GM18507 (cell line): ENCODE measurements around the gene TXNRD1.
A peak's percentile ranks its signal among the peaks of the same experiment; 100 is the strongest.
"Not testable (repeated sequence)": the region's sequence is repeated elsewhere in the genome, so short reads cannot be mapped to it uniquely, and the experiment has no call there.

Experiments
- DNase-seq: peaks from one replicate; pipeline ENCODE4 v3.0.0; 2011; ENCODE audit warnings: low read depth; ENCODE audit not compliant: insufficient read length; ENCODE audit errors: extremely low spot score
- FAIRE-seq: peaks from 2 replicates; lab custom pipeline; 2011; peaks lifted over from hg19 to GRCh38; lab: Jason Lieb, UNC

The TXNRD1 gene

DNA sequence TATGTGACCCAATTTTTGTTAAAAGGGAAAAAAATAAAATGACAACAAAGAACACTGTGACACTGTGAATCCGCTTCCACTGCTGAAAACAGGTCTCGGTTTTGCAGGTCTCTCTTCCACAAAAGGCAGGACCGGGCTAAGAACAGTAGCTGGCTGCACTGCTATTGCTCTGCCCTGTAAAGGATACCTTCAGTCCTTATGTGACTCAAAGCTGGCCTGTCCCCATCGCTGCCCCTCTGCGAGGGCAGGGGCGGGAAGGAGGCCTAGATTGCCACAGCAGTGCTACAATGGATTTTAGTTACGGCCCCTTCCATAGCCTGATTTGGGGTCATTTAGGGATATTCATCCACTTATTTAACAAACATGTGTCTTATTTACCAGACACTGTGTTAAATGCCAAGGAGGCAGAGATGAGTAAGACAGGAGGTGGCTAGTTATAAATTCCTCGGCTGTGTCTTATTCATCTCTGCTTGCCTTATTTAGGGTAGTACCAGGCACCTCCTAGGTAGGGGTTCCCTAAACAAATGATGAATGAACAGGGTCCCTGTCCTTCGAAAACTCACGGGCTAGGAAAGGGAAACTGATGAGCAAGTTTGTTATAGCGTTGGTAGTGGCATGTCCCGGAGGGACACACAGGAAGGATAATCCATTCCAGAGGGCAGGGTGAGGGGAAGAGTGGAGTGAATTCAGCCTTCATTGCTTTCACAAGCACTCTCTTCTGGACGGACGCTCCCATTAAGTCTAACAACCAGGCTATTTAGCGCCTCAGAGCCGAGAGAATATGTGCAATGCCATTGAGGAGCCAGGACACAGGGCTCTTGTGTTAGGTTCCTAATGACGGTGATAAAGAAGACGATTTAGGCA is 161.3 kb downstream of the TXNRD1 start:
- no peak for DNase-seq
- no peak for FAIRE-seq

DNA sequence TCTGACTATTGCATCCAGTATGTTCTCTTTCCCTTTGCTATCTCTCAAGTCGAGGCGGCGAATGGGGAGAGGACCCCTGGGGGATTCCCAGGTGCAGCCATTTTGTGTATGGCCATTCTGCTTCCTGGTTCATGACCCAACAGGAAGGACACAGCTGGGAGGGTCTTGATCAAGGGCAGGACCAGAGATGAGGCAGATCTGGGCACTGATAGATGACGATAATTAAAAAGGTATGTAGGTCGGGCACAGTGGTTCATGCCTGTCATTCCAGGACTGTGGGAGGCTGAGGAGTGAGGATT is 161.9 kb downstream of the TXNRD1 start:
- DNase-seq (no peak), FAIRE-seq (no peak)

DNA sequence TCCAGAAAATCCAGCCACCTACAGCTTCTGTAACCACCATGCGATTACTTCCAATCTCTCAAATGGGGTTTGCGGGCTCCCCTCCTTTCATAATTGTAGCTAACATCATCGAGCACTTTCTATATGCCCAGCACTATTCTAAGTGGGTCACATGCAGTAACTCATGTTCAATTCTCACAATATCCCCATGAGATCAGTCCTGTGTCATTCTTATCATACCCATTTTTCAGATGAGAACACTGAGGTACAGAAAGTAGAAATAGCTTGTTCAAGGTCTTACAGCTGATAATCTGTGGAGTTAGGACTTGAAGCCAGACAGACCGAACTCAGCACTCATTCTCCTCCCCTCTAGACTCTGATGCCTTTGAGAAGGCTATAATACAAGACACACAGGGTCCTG is 162.8 kb downstream of the TXNRD1 start:
- FAIRE-seq (no peak), DNase-seq (no peak)

DNA sequence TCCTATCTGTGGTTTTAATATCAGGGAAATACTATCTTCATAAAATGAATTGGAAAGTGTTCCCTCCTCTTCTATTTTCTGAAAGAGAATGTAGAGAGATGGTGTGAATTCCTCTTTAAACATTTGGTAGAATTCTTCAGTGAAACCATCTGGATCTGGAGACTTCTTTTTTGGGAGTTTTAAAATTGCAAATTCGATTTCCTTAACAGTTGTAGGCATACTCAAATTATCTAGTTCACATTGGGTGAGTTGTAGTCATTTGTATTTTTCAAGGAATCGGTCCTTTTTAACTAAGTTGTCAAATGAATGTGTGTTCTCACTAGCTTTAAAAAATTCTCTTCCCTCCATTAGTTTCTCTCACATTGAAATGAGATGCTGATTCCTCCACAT is 165.8 kb downstream of the TXNRD1 start:
- no peak for FAIRE-seq
- no peak for DNase-seq

DNA sequence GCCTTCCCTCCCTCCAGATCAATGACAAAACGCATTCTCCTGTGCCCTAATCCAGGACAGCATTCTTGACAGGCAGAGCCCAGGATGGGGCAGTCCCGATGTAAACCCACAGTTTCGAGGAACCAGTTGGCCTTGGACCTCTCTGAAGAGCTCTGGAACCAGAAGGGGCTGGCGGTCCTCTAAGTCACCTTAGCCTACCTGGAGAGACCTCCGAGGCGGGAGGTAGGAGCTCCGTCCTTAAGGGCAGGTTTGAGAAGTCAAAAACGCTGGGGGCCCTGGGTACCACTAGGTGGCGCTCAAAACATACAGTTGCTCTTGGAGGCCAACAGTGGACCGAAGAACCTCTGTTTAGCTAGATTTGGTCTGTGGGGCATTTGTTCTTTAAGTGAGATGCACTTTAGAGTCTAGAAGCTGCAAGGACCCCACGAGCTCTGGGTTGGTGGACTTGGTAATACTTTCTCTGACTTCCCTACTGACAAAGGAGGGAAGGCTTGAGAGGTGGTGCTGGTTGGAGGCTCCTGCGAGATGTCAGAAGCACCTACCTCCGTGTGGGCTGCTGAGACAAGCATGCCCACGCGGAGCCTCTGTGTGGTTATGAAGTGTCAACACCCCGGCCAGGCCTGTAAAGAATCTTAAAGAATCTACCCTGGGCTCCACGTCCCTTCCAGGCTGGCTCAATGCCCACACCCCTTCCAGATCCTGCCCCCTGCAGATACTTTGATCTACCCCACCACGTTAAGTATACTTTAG is 166.3 kb downstream of the TXNRD1 start:
- DNase-seq = peak; percentile 54
- peak; percentile 67 for FAIRE-seq

DNA sequence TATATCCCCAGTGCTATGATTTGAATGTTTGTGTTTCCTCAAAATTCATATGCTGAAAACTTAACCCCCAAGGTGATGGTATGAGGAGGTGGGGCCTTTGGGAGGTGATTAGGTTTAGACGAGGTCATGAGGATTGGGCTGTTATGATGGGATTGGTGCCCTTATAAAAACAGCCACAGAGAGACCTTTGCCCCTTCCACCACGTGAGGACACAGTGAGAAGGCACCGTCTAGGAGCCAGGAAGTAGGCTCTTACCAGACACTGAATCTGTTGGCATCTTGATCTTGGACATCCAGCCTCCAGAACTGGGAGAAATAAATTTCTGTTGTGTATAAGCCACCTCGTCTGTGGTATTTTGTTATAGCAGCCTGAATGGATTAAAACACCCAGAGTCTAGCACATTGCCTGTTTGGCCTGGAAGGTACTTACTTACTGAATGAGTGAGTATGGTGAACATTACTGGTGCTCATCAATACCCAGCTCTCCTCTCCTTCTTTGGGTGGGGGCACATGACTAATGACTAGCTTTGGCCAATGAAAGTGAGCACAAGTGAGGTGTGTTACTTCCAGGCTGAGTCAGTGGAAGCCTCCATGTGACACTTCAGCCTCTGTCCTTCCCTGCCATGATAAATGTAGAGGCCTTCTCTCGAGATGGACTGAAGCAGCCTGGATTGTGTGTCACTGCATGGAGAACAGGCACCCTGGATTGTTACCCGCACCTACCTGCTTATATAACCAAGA is 168.7 kb downstream of the TXNRD1 start:
- FAIRE-seq (no peak), DNase-seq (no peak)

DNA sequence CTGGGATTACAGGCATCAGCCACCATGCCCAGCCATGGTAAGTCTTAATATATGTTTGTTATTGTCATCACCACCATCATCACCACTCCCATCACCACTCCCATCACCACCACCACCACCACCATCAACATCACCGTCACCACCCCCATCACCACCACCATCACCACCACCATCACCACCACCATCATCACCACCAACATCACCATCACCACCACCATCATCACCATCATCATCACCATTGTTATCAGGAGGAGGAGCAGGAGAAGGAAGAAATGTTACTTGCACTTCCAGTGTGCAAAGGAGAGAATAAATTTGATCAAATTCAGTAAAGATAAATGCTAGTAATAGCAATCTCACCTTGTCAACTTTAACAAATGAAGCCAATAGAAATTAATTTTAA is 169.9 kb downstream of the TXNRD1 start:
- DNase-seq = no peak
- no peak for FAIRE-seq

DNA sequence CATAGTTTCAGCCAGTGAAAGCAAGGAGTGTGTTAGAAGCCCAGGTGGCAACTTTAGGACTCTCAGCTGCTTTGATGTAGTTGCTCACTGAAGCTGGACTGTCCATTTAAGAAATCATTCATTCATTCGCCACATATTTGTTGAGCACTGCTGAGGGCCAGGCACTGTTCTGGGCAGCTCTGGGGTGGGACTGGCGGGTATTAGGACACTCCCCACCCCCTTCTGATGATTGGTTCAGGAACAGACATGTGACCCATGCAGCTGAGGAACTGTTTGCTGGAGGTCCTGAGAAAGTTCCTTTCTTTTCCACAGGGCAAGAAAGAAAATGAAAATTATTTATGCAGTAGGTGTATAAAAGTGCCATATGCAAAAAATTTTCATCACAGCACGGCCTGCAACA is 170.9 kb downstream of the TXNRD1 start:
- DNase-seq (no peak), FAIRE-seq (no peak)

DNA sequence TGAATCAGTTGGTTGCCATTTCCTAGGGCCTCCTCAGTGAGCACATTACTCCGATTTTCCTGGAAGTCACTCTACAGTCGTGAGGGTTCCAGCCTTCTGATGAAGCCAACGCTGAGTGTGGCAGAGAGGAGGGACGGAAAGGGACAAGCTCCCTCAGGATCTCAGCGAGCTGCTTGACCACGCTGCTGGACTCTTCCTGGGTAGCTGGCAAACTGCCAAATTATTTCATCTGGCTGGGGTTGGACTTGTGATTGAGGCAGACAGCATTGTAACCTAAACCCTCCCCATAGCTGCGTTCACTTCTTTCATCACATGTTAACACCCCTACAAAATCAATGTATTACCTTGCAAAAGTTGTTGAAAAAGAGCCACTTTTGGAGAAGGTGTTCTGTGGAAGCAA is 171.6 kb downstream of the TXNRD1 start:
- no peak for FAIRE-seq
- DNase-seq = no peak

DNA sequence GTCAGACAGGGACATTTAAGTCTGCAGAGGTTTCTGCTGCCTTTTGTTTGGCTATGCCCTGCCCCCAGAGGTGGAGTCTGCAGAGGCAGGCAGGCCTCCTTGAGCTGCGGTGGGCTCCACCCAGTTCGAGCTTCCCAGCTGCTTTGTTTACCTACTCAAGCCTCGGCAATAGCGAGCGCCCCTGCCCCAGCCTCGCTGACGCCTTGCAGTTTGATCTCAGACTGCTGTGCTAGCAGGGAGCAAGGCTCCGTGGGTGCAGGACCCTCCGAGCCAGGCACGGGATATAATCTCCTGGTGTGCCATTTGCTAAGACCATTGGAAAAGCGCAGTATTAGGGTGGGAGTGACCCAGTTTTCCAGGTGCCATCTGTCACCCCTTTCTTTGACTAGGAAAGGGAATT is 178.5 kb downstream of the TXNRD1 start:
- not testable (repeated sequence) for FAIRE-seq, DNase-seq
